Fibroblast of lung (primary cell): ENCODE data around the gene C9orf50. TPM values are rescaled to one million over a fixed set of nuclear protein-coding genes. Genes with fewer than 3 reads are reported as not detected.

Experiments
- DNase-seq, 2 donors: peaks; one replicate each; pipeline versions ENCODE4 v3.0.0 to v3.0.0-alpha.2; 2010; ENCODE audit warnings: low read depth in 2 of 2
- H2AFZ ChIP-seq: 2 replicates; pipeline ENCODE4 v1.5.1; 2012; ENCODE audit warnings: low read length, control low read depth, inconsistent platforms
- H3K27ac ChIP-seq: 2 replicates; pipeline ENCODE4 v1.5.1; 2011; ENCODE audit warnings: low read length, control low read depth; ENCODE audit not compliant: insufficient read depth
- H3K27me3 ChIP-seq: 2 replicates; pipeline ENCODE4 v1.5.1; 2011; ENCODE audit warnings: mild to moderate bottlenecking, low read length; ENCODE audit not compliant: control insufficient read depth, insufficient read depth
- H3K36me3 ChIP-seq: 2 replicates; pipeline ENCODE4 v1.5.1; 2011; ENCODE audit warnings: low read length; ENCODE audit not compliant: control insufficient read depth, insufficient read depth
- H3K4me1 ChIP-seq: 2 replicates; pipeline ENCODE4 v1.5.1; 2011; ENCODE audit warnings: low read length; ENCODE audit not compliant: control insufficient read depth, insufficient read depth; ENCODE audit errors: extremely low read depth
- H3K4me2 ChIP-seq: 2 replicates; pipeline ENCODE4 v1.5.1; 2011; ENCODE audit warnings: low read length, control low read depth; ENCODE audit not compliant: insufficient read depth; ENCODE audit errors: extremely low read depth
- H3K4me3 ChIP-seq, 4 experiments: fragments of 200-600 bp in 1 of 4; sonication (generic) in 1 of 4; replicated peaks in 1 of 4; 2 replicates each; pipeline ENCODE4 v1.5.1; 2011 to 2016; ENCODE audit warnings: low read length in 4 of 4, low read depth in 3 of 4, mild to moderate bottlenecking in 3 of 4, control low read depth in 2 of 4, inconsistent platforms in 1 of 4, mixed read lengths in 1 of 4; ENCODE audit not compliant: insufficient read depth in 1 of 4; ENCODE audit errors: control extremely low read depth in 1 of 4
- H3K79me2 ChIP-seq: 2 replicates; pipeline ENCODE4 v1.5.1; 2012; ENCODE audit warnings: mild to moderate bottlenecking, low read length, inconsistent platforms; ENCODE audit not compliant: control insufficient read depth, insufficient read depth
- H3K9ac ChIP-seq: 2 replicates; pipeline ENCODE4 v1.5.1; 2011; ENCODE audit warnings: mild to moderate bottlenecking, low read length, control low read depth; ENCODE audit not compliant: insufficient read depth
- H3K9me3 ChIP-seq: 2 replicates; pipeline ENCODE4 v1.5.1; 2012; ENCODE audit warnings: low read depth, low read length; ENCODE audit not compliant: control insufficient read depth, insufficient read depth
- H4K20me1 ChIP-seq: 2 replicates; pipeline ENCODE4 v1.5.1; 2011; ENCODE audit warnings: low read length; ENCODE audit not compliant: control insufficient read depth, insufficient read depth; ENCODE audit errors: extremely low read depth
- CTCF ChIP-seq, 2 donors: IDR thresholded peaks in 1 of 2; conservative IDR thresholded peaks in 1 of 2; 1 replicate in 1 of 2; 2 replicates in 1 of 2; pipeline ENCODE4 v1.5.1; 2011 to 2012; ENCODE audit warnings: low read length in 2 of 2, control low read depth in 1 of 2, inconsistent platforms in 1 of 2, low read depth in 1 of 2, mild to moderate bottlenecking in 1 of 2
- EZH2 ChIP-seq: IDR thresholded peaks from 2 replicates; pipeline ENCODE4 v1.5.1; 2012; ENCODE audit warnings: low read length, control low read depth, mild to moderate bottlenecking; ENCODE audit errors: missing control alignments
- polyA plus RNA-seq, 2 donors: library from polyadenylated mRNA; depleted of rRNA in 1 of 2; stranded (reverse) in 1 of 2; unstranded in 1 of 2; fragments of >200 nt; gene quantifications; 2 replicates each; pipeline ENCODE4 v1.2.1, GENCODE V29; 2011 to 2012; ENCODE audit warnings: missing spikeins in 1 of 2
- total RNA-seq: library from RNA; depleted of rRNA; stranded (reverse); fragments of >200 nt; gene quantifications from 2 replicates; pipeline ENCODE4 v1.2.1, GENCODE V29; 2014

C9orf50 gene
- total and polyA plus RNA-seq, 2 donors (not counting 1 experiment from before 2014, with no cell fraction given) = 0.16 to 0.17 TPM

GRCh38 chr9:129573977-129574376, 46.9 kb downstream of the C9orf50 start:
- H2AFZ ChIP-seq = no peak overlapping the region
- DNase-seq = no peak
- TF ChIP-seq CTCF (conservative IDR thresholded peaks at IDR 0.05 in 1 of 2, IDR thresholded peaks at IDR 0.05 in 1 of 2; ENCODE audit: low read depth in 1 of 2, low read length in 2 of 2) (no peak), EZH2 (no peak)
- H3K36me3 ChIP-seq = no peaks in the 10 kb centered on the region
- H3K9me3 ChIP-seq = no peaks in the 10 kb centered on the region
- H4K20me1 ChIP-seq = no peaks in the 10 kb centered on the region
- no peaks in the 10 kb centered on the region for H3K27me3 ChIP-seq
- H3K9ac ChIP-seq = no peak overlapping the region
- no peak overlapping the region for H3K4me2 ChIP-seq
- peaks cover 32% of the 10 kb centered on the region for H3K4me1 ChIP-seq
- no peak overlapping the region for H3K27ac ChIP-seq
- no peaks in the 10 kb centered on the region for H3K79me2 ChIP-seq
- no peak overlapping the region for H3K4me3 ChIP-seq

GRCh38 chr9:129572517-129572916, 48.4 kb downstream of the C9orf50 start:
- TF ChIP-seq EZH2 (no peak), CTCF (conservative IDR thresholded peaks at IDR 0.05 in 1 of 2, IDR thresholded peaks at IDR 0.05 in 1 of 2; ENCODE audit: low read depth in 1 of 2, low read length in 2 of 2) (no peak)
- Histone ChIP-seq H3K4me2 (no peak overlapping the region), H2AFZ (no peak overlapping the region), H3K9ac (no peak overlapping the region), H3K27ac (no peak overlapping the region), H3K36me3 (no peaks in the 10 kb centered on the region), H3K79me2 (no peaks in the 10 kb centered on the region), H3K9me3 (no peaks in the 10 kb centered on the region), H3K4me3 (no peak overlapping the region), H3K4me1 (peaks cover 36% of the 10 kb centered on the region), H4K20me1 (no peaks in the 10 kb centered on the region), H3K27me3 (no peaks in the 10 kb centered on the region)
- DNase-seq = no peak

- Histone ChIP-seq H3K79me2 (no peaks in the 10 kb centered on the region), H3K36me3 (no peaks in the 10 kb centered on the region), H3K4me3 (no peak overlapping the region), H4K20me1 (no peaks in the 10 kb centered on the region), H3K27me3 (no peaks in the 10 kb centered on the region), H3K4me2 (no peak overlapping the region), H3K9ac (no peak overlapping the region), H3K9me3 (no peaks in the 10 kb centered on the region), H3K4me1 (peaks cover 38% of the 10 kb centered on the region), H2AFZ (no peak overlapping the region), H3K27ac (no peak overlapping the region)
- no peak for TF ChIP-seq EZH2
- no peak for TF ChIP-seq CTCF (conservative IDR thresholded peaks at IDR 0.05 in 1 of 2, IDR thresholded peaks at IDR 0.05 in 1 of 2; ENCODE audit: low read depth in 1 of 2, low read length in 2 of 2)
- no peak for DNase-seq
Observed at GRCh38 chr9:129572052-129572425, 48.9 kb downstream of the C9orf50 start.
